Astrocyte (in vitro differentiated cells and primary cell): ENCODE results near the gene NDFIP1. TPM values are rescaled to one million over a fixed set of nuclear protein-coding genes. Genes with fewer than 3 reads are reported as not detected.

ENCODE experiments used
- DNase-seq: peaks from one replicate; pipeline ENCODE4 v3.0.0-alpha.2; 2010; ENCODE audit warnings: low read depth
- FAIRE-seq: peaks from 2 replicates; lab custom pipeline; 2011; peaks lifted over from hg19 to GRCh38; lab: Jason Lieb, UNC
- H2AFZ ChIP-seq: 2 replicates; pipeline ENCODE4 v1.6.0; 2012; ENCODE audit warnings: low read depth, low read length, inconsistent platforms
- H3K27ac ChIP-seq: 2 replicates; pipeline ENCODE4 v1.5.1; 2011; ENCODE audit warnings: low read depth, low read length, inconsistent platforms
- H3K27me3 ChIP-seq: 2 replicates; pipeline ENCODE4 v1.6.0; 2011; ENCODE audit warnings: low read length, inconsistent platforms; ENCODE audit not compliant: insufficient read depth
- H3K36me3 ChIP-seq: 2 replicates; pipeline ENCODE4 v1.5.1; 2011; ENCODE audit warnings: low read length, inconsistent platforms; ENCODE audit not compliant: insufficient read depth
- H3K4me1 ChIP-seq: 2 replicates; pipeline ENCODE4 v1.5.1; 2011; ENCODE audit warnings: low read length, inconsistent platforms; ENCODE audit not compliant: insufficient read depth
- H3K4me2 ChIP-seq: 2 replicates; pipeline ENCODE4 v1.6.0; 2012; ENCODE audit warnings: low read length, inconsistent platforms
- H3K4me3 ChIP-seq: 2 replicates; pipeline ENCODE4 v1.5.1; 2011; ENCODE audit warnings: low read depth, mild to moderate bottlenecking, low read length, inconsistent platforms; ENCODE audit not compliant: insufficient read depth
- H3K79me2 ChIP-seq: 2 replicates; pipeline ENCODE4 v1.6.0; 2012; ENCODE audit warnings: mild to moderate bottlenecking, low read length, inconsistent platforms; ENCODE audit not compliant: insufficient read depth
- H3K9ac ChIP-seq: 2 replicates; pipeline ENCODE4 v1.6.0; 2012; ENCODE audit warnings: mild to moderate bottlenecking, low read length, inconsistent platforms
- H3K9me3 ChIP-seq: 2 replicates; pipeline ENCODE4 v1.5.1; 2012; ENCODE audit warnings: low read depth, mild to moderate bottlenecking, low read length, inconsistent platforms; ENCODE audit not compliant: insufficient read depth
- H4K20me1 ChIP-seq: 2 replicates; pipeline ENCODE4 v1.6.0; 2012; ENCODE audit warnings: low read length, inconsistent platforms; ENCODE audit not compliant: insufficient read depth
- H3K27ac Mint-ChIP-seq: one replicate; pipeline ENCODE4 v1.8.0; 2021; ENCODE audit warnings: mild to moderate bottlenecking, mixed read lengths; ENCODE audit not compliant: unreplicated experiment
- H3K27me3 Mint-ChIP-seq: one replicate; pipeline ENCODE4 v1.8.0; 2021; ENCODE audit warnings: low read depth, mixed read lengths; ENCODE audit not compliant: unreplicated experiment
- H3K36me3 Mint-ChIP-seq: one replicate; pipeline ENCODE4 v1.8.0; 2021; ENCODE audit warnings: low read depth, mixed read lengths; ENCODE audit not compliant: unreplicated experiment
- H3K4me1 Mint-ChIP-seq: one replicate; pipeline ENCODE4 v1.8.0; 2021; ENCODE audit warnings: low read depth, mixed read lengths; ENCODE audit not compliant: unreplicated experiment
- H3K4me3 Mint-ChIP-seq: one replicate; pipeline ENCODE4 v1.8.0; 2021; ENCODE audit warnings: mild to moderate bottlenecking, moderate library complexity, mixed read lengths; ENCODE audit not compliant: unreplicated experiment
- H3K9me3 Mint-ChIP-seq: one replicate; pipeline ENCODE4 v1.8.0; 2021; ENCODE audit warnings: mild to moderate bottlenecking, mixed read lengths; ENCODE audit not compliant: unreplicated experiment
- EZH2 ChIP-seq: IDR thresholded peaks from 2 replicates; pipeline ENCODE4 v1.6.1; 2012; ENCODE audit warnings: mild to moderate bottlenecking, low read length, inconsistent platforms; ENCODE audit not compliant: insufficient read depth
- total RNA-seq: library from RNA; stranded (reverse); gene quantifications from 2 replicates; pipeline ENCODE4 v1.2.1, GENCODE V29; 2021
- TF ChIP-seq, protein P1 (sequence below): IDR thresholded peaks from 2 replicates; pipeline ENCODE4 v1.5.1; 2011; ENCODE audit warnings: low read depth, mild to moderate bottlenecking, inconsistent platforms, low read length, moderate library complexity; ENCODE audit not compliant: insufficient read depth

Gene NDFIP1
- total RNA-seq, 1 donor from 2014 or later, result 56.8 TPM

DNA sequence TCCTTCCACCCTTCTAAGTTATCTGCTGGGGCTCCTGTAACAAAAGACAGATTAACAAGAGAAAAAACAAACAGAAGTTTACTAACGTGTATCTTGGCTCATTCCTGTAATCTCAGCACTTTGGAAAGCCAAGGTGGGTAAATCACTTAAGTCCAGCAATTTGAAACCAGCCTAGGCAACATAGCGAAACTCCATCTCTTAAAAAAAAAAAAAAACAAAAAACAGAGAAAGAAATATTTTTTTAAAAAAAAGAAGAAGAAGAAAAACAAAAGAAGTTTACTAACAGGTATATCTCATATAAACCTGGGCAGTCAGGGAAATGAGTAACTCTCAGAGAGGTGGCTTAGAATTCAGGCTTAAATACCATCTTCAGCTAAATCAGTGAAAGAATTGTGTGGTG is 10.3 kb upstream of the NDFIP1 start:
- peaks cover 7% of the 10 kb centered on the region for H3K4me1 Mint-ChIP-seq
- H3K27me3 Mint-ChIP-seq, result peaks cover 3% of the 10 kb centered on the region
- Histone ChIP-seq H3K4me2 (no peak overlapping the region), H2AFZ (no peak overlapping the region), H3K27me3 (no peaks in the 10 kb centered on the region), H4K20me1 (no peaks in the 10 kb centered on the region), H3K9me3 (no peaks in the 10 kb centered on the region), H3K9ac (no peak overlapping the region), H3K27ac (no peak overlapping the region), H3K4me3 (no peak overlapping the region), H3K36me3 (no peaks in the 10 kb centered on the region), H3K4me1 (no peaks in the 10 kb centered on the region), H3K79me2 (no peaks in the 10 kb centered on the region)
- FAIRE-seq (no peak), DNase-seq (no peak)
- no peaks in the 10 kb centered on the region for H3K36me3 Mint-ChIP-seq
- no peaks in the 10 kb centered on the region for H3K9me3 Mint-ChIP-seq
- H3K4me3 Mint-ChIP-seq, result no peak overlapping the region
- H3K27ac Mint-ChIP-seq, result no peak overlapping the region
- TF ChIP-seq EZH2, result no peak

DNA sequence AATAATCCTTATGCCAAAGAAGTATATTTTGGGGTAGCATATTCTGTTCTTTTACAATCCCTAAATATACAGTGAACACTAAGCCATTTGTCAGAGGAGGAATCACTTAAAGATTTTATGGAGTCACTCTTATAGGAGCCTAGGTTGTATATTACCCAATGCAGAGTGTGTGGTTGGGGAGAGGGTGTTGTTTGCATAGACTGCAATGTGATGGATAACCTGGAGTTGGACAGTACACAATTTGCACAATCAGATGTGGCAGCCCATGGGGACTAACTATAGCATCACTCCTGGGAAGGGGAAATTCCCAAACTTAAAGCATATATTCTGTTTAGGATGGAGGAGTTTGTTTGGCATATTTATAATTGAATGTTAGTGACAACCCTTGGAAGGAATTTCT is 9.6 kb upstream of the NDFIP1 start:
- no peak overlapping the region for H2AFZ ChIP-seq
- no peaks in the 10 kb centered on the region for H3K27me3 ChIP-seq
- Mint-ChIP-seq H3K27me3 (peaks cover 3% of the 10 kb centered on the region), H3K4me1 (peaks cover 7% of the 10 kb centered on the region), H3K9me3 (no peaks in the 10 kb centered on the region), H3K4me3 (no peak overlapping the region), H3K27ac (no peak overlapping the region), H3K36me3 (no peaks in the 10 kb centered on the region)
- no peaks in the 10 kb centered on the region for H3K9me3 ChIP-seq
- TF ChIP-seq EZH2, result no peak
- TF ChIP-seq, protein P1, sequence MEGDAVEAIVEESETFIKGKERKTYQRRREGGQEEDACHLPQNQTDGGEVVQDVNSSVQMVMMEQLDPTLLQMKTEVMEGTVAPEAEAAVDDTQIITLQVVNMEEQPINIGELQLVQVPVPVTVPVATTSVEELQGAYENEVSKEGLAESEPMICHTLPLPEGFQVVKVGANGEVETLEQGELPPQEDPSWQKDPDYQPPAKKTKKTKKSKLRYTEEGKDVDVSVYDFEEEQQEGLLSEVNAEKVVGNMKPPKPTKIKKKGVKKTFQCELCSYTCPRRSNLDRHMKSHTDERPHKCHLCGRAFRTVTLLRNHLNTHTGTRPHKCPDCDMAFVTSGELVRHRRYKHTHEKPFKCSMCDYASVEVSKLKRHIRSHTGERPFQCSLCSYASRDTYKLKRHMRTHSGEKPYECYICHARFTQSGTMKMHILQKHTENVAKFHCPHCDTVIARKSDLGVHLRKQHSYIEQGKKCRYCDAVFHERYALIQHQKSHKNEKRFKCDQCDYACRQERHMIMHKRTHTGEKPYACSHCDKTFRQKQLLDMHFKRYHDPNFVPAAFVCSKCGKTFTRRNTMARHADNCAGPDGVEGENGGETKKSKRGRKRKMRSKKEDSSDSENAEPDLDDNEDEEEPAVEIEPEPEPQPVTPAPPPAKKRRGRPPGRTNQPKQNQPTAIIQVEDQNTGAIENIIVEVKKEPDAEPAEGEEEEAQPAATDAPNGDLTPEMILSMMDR, result no peak
- H3K79me2 ChIP-seq, result no peaks in the 10 kb centered on the region
- H3K4me2 ChIP-seq, result no peak overlapping the region
- no peak for FAIRE-seq
- no peaks in the 10 kb centered on the region for H3K4me1 ChIP-seq
- no peak overlapping the region for H3K4me3 ChIP-seq
- no peaks in the 10 kb centered on the region for H4K20me1 ChIP-seq
- H3K9ac ChIP-seq, result no peak overlapping the region
- no peak overlapping the region for H3K27ac ChIP-seq
- no peak for DNase-seq
- H3K36me3 ChIP-seq, result no peaks in the 10 kb centered on the region

DNA sequence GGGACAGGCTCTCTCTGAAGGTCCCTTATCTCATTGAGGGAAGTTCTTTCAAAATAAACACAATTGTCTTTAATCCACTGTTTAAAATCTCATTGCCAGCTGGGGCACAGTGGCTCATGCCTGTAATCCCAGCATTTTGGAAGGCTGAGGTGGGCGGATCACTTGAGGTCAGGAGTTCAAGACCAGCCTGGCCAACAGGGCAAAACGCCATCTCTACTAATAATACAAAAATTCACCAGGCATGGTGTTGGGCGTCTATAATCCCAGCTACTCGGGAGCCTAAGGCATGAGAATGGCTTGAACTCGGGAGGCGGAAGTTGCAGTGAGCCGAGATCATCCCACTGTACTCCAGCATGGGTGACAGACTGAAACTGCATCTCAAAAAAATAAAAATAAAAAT is 8.3 kb upstream of the NDFIP1 start:
- H3K79me2 ChIP-seq, result no peaks in the 10 kb centered on the region
- FAIRE-seq, result no peak
- Mint-ChIP-seq H3K9me3 (peaks cover 2% of the 10 kb centered on the region), H3K27me3 (no peaks in the 10 kb centered on the region), H3K4me3 (no peak overlapping the region), H3K36me3 (no peaks in the 10 kb centered on the region), H3K4me1 (peaks cover 5% of the 10 kb centered on the region), H3K27ac (no peak overlapping the region)
- H3K9ac ChIP-seq, result no peak overlapping the region
- no peak overlapping the region for H3K27ac ChIP-seq
- no peaks in the 10 kb centered on the region for H3K9me3 ChIP-seq
- H3K4me3 ChIP-seq, result no peak overlapping the region
- H2AFZ ChIP-seq, result no peak overlapping the region
- no peak overlapping the region for H3K4me2 ChIP-seq
- DNase-seq, result no peak
- H3K36me3 ChIP-seq, result no peaks in the 10 kb centered on the region
- H3K4me1 ChIP-seq, result no peaks in the 10 kb centered on the region
- no peak for TF ChIP-seq EZH2
- TF ChIP-seq, protein P1, result no peak
- no peaks in the 10 kb centered on the region for H3K27me3 ChIP-seq
- no peaks in the 10 kb centered on the region for H4K20me1 ChIP-seq
